ENCODE results near the gene ZBTB20. TPM values are rescaled to one million over a fixed set of nuclear protein-coding genes. Genes with fewer than 3 reads are reported as not detected.
A peak's percentile ranks its signal among the peaks of the same experiment; 100 is the strongest.

ZBTB20 gene
- total and polyA plus RNA-seq, 2 of the 4 experiments (the other 2 are of a cell fraction), result 0.75 to 14.7 TPM

DNA sequence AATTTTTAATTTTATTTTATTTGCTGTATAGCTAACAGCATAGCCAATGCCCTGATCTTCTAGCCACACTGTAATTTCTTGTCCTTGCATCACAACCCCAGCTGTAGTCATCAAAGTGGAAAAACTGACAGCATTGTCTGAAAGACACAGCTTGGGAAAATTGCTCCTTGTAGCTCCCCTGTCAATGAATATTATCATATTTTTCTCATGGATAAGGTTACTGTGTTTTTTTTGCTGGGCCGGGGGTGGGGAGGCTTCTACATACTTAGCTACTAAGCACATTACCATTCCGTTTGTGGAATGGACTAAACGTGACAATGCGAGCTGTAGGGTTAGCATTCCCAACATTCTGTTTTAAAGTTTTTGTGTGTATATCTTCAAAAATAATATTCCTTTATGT lies 472.0 kb downstream of the ZBTB20 start:
- no peaks in the 10 kb centered on the region for H3K27me3 ChIP-seq (ENCODE audit: control insufficient read depth, insufficient read depth, low read length)
- DNase-seq, result peak; percentile 6
- H3K4me3 ChIP-seq (ENCODE audit: insufficient read depth, low read depth, low read length), result no peak overlapping the region
- H2BK15ac ChIP-seq (ENCODE audit: low read depth, low read length), result no peak overlapping the region
- H3K36me3 ChIP-seq (ENCODE audit: control insufficient read depth, insufficient read depth, low read length), result no peaks in the 10 kb centered on the region
- H3K79me1 ChIP-seq (ENCODE audit: low read depth in 1 of 2, low read length in 2 of 2), result no peaks in the 10 kb centered on the region
- no peak overlapping the region for H2AFZ ChIP-seq (replicated peaks; ENCODE audit: low read length, poor library complexity)
- H2BK5ac ChIP-seq (ENCODE audit: low read depth, low read length, poor library complexity, severe bottlenecking), result no peak overlapping the region
- no peak overlapping the region for H3K4me2 ChIP-seq (ENCODE audit: low read depth, low read length)
- ChIA-PET CTCF (no interaction called here), POLR2A (ENCODE audit: unreplicated experiment) (no interaction called here)
- TF ChIP-seq MXI1 (IDR thresholded peaks at IDR 0.05; ENCODE audit: borderline replicate concordance, low read depth, low read length), result no peak
- TF ChIP-seq RFX5 (IDR thresholded peaks at IDR 0.05; ENCODE audit: low read depth, low read length), result no peak
- no peak for TF ChIP-seq MAFK (IDR thresholded peaks at IDR 0.05; ENCODE audit: low read depth, low read length)
- TF ChIP-seq CHD1 (IDR thresholded peaks at IDR 0.05; ENCODE audit: low read depth, low read length), result no peak
- TF ChIP-seq SMC3 (IDR thresholded peaks at IDR 0.05; ENCODE audit: low read depth, low read length), result no peak
- no peak for TF ChIP-seq POLR2A (IDR thresholded peaks at IDR 0.05; ENCODE audit: low read depth, low read length)
- TF ChIP-seq, protein P1, sequence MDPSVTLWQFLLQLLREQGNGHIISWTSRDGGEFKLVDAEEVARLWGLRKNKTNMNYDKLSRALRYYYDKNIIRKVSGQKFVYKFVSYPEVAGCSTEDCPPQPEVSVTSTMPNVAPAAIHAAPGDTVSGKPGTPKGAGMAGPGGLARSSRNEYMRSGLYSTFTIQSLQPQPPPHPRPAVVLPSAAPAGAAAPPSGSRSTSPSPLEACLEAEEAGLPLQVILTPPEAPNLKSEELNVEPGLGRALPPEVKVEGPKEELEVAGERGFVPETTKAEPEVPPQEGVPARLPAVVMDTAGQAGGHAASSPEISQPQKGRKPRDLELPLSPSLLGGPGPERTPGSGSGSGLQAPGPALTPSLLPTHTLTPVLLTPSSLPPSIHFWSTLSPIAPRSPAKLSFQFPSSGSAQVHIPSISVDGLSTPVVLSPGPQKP (IDR thresholded peaks at IDR 0.05; ENCODE audit: borderline replicate concordance, low read depth, low read length), result no peak
- TF ChIP-seq, protein P2, sequence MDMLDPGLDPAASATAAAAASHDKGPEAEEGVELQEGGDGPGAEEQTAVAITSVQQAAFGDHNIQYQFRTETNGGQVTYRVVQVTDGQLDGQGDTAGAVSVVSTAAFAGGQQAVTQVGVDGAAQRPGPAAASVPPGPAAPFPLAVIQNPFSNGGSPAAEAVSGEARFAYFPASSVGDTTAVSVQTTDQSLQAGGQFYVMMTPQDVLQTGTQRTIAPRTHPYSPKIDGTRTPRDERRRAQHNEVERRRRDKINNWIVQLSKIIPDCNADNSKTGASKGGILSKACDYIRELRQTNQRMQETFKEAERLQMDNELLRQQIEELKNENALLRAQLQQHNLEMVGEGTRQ (IDR thresholded peaks at IDR 0.05; ENCODE audit: low read depth, low read length), result no peak
- no peak for TF ChIP-seq CEBPB (IDR thresholded peaks at IDR 0.05; ENCODE audit: low read depth, low read length)
- TF ChIP-seq RAD21 (IDR thresholded peaks at IDR 0.05; ENCODE audit: low read length), result no peak
- no peak for TF ChIP-seq FOS (IDR thresholded peaks at IDR 0.05; ENCODE audit: low read depth, low read length)
- no peak for TF ChIP-seq NFE2L2 (IDR thresholded peaks at IDR 0.05; ENCODE audit: low read depth, low read length)
- TF ChIP-seq, protein P3, sequence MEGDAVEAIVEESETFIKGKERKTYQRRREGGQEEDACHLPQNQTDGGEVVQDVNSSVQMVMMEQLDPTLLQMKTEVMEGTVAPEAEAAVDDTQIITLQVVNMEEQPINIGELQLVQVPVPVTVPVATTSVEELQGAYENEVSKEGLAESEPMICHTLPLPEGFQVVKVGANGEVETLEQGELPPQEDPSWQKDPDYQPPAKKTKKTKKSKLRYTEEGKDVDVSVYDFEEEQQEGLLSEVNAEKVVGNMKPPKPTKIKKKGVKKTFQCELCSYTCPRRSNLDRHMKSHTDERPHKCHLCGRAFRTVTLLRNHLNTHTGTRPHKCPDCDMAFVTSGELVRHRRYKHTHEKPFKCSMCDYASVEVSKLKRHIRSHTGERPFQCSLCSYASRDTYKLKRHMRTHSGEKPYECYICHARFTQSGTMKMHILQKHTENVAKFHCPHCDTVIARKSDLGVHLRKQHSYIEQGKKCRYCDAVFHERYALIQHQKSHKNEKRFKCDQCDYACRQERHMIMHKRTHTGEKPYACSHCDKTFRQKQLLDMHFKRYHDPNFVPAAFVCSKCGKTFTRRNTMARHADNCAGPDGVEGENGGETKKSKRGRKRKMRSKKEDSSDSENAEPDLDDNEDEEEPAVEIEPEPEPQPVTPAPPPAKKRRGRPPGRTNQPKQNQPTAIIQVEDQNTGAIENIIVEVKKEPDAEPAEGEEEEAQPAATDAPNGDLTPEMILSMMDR (conservative IDR thresholded peaks at IDR 0.05; ENCODE audit: low read depth, low read length), result no peak
- no peak for TF ChIP-seq BHLHE40 (IDR thresholded peaks at IDR 0.05; ENCODE audit: low read depth, low read length)
- no peak overlapping the region for H3K56ac ChIP-seq (ENCODE audit: extremely low read depth, insufficient read depth, low read length)
- H3K27ac ChIP-seq (ENCODE audit: insufficient read depth, low read length), result no peak overlapping the region
- no peaks in the 10 kb centered on the region for H3K4me1 ChIP-seq (ENCODE audit: control insufficient read depth, insufficient read depth, low read length)
- no TSS peak for BruUV-seq (replicated peaks)
- intact Hi-C loops (cut with micrococcal nuclease), result no loop called here
- H3K9me3 ChIP-seq (ENCODE audit: control insufficient read depth, insufficient read depth, low read length), result no peaks in the 10 kb centered on the region
- dilution Hi-C loops (cut with HindIII; ENCODE audit: low sequenced_read_pairs, unreplicated experiment), result no loop called here
- H2AK5ac ChIP-seq (ENCODE audit: low read depth, low read length), result no peak overlapping the region; the same call in 1 of the 2 replicates
- H4K5ac ChIP-seq (ENCODE audit: low read depth, low read length), result no peak overlapping the region
- H3K18ac ChIP-seq (ENCODE audit: low read depth, low read length), result no peak overlapping the region
- no peak overlapping the region for H3K14ac ChIP-seq (replicated peaks; ENCODE audit: low read depth, low read length)
- ATAC-seq (ENCODE audit: low read depth), result no peak
- H2BK120ac ChIP-seq (ENCODE audit: low read depth, low read length), result no peak overlapping the region
- no peak overlapping the region for H3K9ac ChIP-seq (ENCODE audit: low read depth, low read length)
- H2BK20ac ChIP-seq (ENCODE audit: low read depth, low read length), result no peak overlapping the region
- H3K9me1 ChIP-seq (ENCODE audit: insufficient read depth, low read length), result peaks cover 2% of the 10 kb centered on the region; the same call in 1 of the 2 replicates
- H2AK9ac ChIP-seq (replicated peaks; ENCODE audit: low read depth, low read length, poor library complexity), result no peak overlapping the region
- no peaks in the 10 kb centered on the region for H4K20me1 ChIP-seq (ENCODE audit: insufficient read depth, low read length)
- WGBS, 2 experiments (ENCODE audit: extremely low coverage in 2 of 2, insufficient read length in 1 of 2), result no CpG with 5 or more reads among the region's 4 CpGs
- no peak overlapping the region for H4K91ac ChIP-seq (ENCODE audit: insufficient read depth, low read depth, low read length)
- in situ Hi-C loops (cut with MboI; ENCODE audit: low sequenced_read_pairs), result no loop called here
- no peak overlapping the region for H3K23ac ChIP-seq (ENCODE audit: low read depth, low read length)
- H4K8ac ChIP-seq (ENCODE audit: low read depth in 2 of 2, low read length in 2 of 2), result no peak overlapping the region
- H3K4ac ChIP-seq (ENCODE audit: low read depth, low read length), result no peak overlapping the region

All from IMR-90 (cell line).